BJ (cell line): ENCODE data around the gene ZNF362. TPM values are rescaled to one million over a fixed set of nuclear protein-coding genes. Genes with fewer than 3 reads are reported as not detected.

ENCODE experiments used
- CTCF ChIA-PET: fragments of 350-600 bp; formaldehyde crosslinking; extraction: SDS; loops from one replicate; lab custom pipeline; 2021; ENCODE audit warnings: antibody characterized with exemption, inconsistent platforms; lab: Yijun Ruan, JAX
- POLR2A ChIA-PET: fragments of 300-600 bp; sonication (Branson Sonifier 250); formaldehyde crosslinking; extraction: SDS; loops from one replicate; lab custom pipeline; 2021; ENCODE audit warnings: antibody characterized with exemption; lab: Charles Lee
- DNase-seq: peaks from one replicate; pipeline ENCODE4 v3.0.0-alpha.2; 2011; ENCODE audit warnings: low read depth
- H3K27me3 ChIP-seq: 2 replicates; pipeline ENCODE4 v1.6.0; 2011; ENCODE audit warnings: low read length; ENCODE audit not compliant: control insufficient read depth, insufficient read depth
- H3K36me3 ChIP-seq: 2 replicates; pipeline ENCODE4 v1.5.1; 2011; ENCODE audit warnings: low read length; ENCODE audit not compliant: control insufficient read depth, insufficient read depth
- H3K4me3 ChIP-seq: 2 replicates; pipeline ENCODE4 v1.5.1; 2011; ENCODE audit warnings: low read depth, mild to moderate bottlenecking, control low read depth, low read length
- CTCF ChIP-seq: IDR thresholded peaks from 2 replicates; pipeline ENCODE4 v1.5.1; 2011; ENCODE audit warnings: low read depth, mild to moderate bottlenecking, control low read depth, inconsistent platforms, low read length, moderate library complexity; ENCODE audit not compliant: insufficient read depth
- polyA plus RNA-seq: library from polyadenylated mRNA; depleted of rRNA; stranded (reverse); fragments of >200 nt; gene quantifications from 2 replicates; pipeline ENCODE4 v1.2.3, GENCODE V29; 2011

The ZNF362 gene
- polyA plus RNA-seq, 1 experiment: 14.4 TPM

- CTCF ChIA-PET: interaction anchor here (1.0 kb wide), 1 partner anchor 210 kb away, joined by 4 read pairs; no protein-coding TSS in a partner anchor
- no peaks in the 10 kb centered on the region for H3K27me3 ChIP-seq
- no peak overlapping the region for H3K4me3 ChIP-seq
- TF ChIP-seq CTCF: no peak
- POLR2A ChIA-PET: interaction anchor here (0.6 kb wide), 1 partner anchor 9 kb away, joined by 3 read pairs; no protein-coding TSS in a partner anchor
- H3K36me3 ChIP-seq: peaks cover 4% of the 10 kb centered on the region
- DNase-seq: no peak
Measured at GRCh38 chr1:33260439-33260838, 4.1 kb downstream of the ZNF362 start.

GRCh38 chr1:33261344-33261743 lies 5.1 kb downstream of the ZNF362 start:
- Histone ChIP-seq H3K4me3 (no peak overlapping the region), H3K27me3 (no peaks in the 10 kb centered on the region), H3K36me3 (peaks cover 5% of the 10 kb centered on the region)
- TF ChIP-seq CTCF: no peak
- ChIA-PET CTCF (interaction anchor here (0.6 kb wide), 1 partner anchor 33 kb away, joined by 3 read pairs; no protein-coding TSS in a partner anchor), POLR2A (interaction anchor here (0.6 kb wide), 1 partner anchor 9 kb away, joined by 3 read pairs; no protein-coding TSS in a partner anchor)
- DNase-seq: no peak

- Histone ChIP-seq H3K4me3 (no peak overlapping the region), H3K27me3 (no peaks in the 10 kb centered on the region), H3K36me3 (peaks cover 7% of the 10 kb centered on the region)
- no peak for TF ChIP-seq CTCF
- CTCF ChIA-PET: interaction anchor here (0.7 to 1.5 kb wide), 3 partner anchors 41 to 208 kb away, joined by 3 to 4 read pairs (median 3); no protein-coding TSS in a partner anchor
- DNase-seq: no peak
- POLR2A ChIA-PET: no interaction called here
Measured at GRCh38 chr1:33263890-33264504, 7.7 kb downstream of the ZNF362 start.

GRCh38 chr1:33265780-33266605 lies 9.7 kb downstream of the ZNF362 start:
- DNase-seq: no peak
- ChIA-PET POLR2A (no interaction called here), CTCF (no interaction called here)
- Histone ChIP-seq H3K27me3 (no peaks in the 10 kb centered on the region), H3K36me3 (peaks cover 10% of the 10 kb centered on the region), H3K4me3 (no peak overlapping the region)
- TF ChIP-seq CTCF: no peak

GRCh38 chr1:33266766-33267165 lies 10.5 kb downstream of the ZNF362 start:
- no peaks in the 10 kb centered on the region for H3K27me3 ChIP-seq
- TF ChIP-seq CTCF: no peak
- ChIA-PET CTCF (no interaction called here), POLR2A (no interaction called here)
- no peak for DNase-seq
- H3K36me3 ChIP-seq: peaks cover 11% of the 10 kb centered on the region
- H3K4me3 ChIP-seq: no peak overlapping the region
